ENCODE measurements around the gene SPEF1. TPM values are rescaled to one million over a fixed set of nuclear protein-coding genes. Genes with fewer than 3 reads are reported as not detected.

The SPEF1 gene
- total RNA-seq, 1 experiment from 2014 or later = 0.20 TPM

- DNase-seq (ENCODE audit: extremely low read depth, low read depth) = no peak
These were observed 47.9 kb downstream of the SPEF1 start for GRCh38 chr20:3733119-3733995.

GRCh38 chr20:3732327-3733118 is 48.7 kb downstream of the SPEF1 start, which contains the start of gene HSPA12B:
TSS of gene HSPA12B (plus strand) at chr20:3732685. CDS start at chr20:3738675, 5,990 bp downstream.
- DNase-seq (ENCODE audit: extremely low read depth, low read depth) = no peak

DNA sequence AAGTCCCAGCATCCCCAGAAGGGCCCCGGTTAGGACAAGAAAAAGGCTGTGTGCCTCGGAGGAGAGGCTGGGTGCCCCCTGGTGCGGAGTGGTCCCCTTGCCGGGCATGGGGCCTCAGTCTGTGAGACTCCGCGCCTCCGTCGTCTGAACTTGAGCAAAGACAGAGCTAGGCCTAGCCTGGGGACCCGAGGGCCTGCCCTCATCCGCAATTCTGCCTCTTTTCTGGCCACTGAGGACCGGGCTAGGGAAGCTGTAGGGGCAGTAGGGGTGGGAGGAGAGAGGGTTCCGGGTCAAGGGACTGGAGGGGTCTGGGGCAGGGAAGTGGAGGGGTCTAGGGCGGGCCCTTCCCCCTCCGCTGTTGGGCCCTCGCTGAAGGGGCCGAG is 49.3 kb downstream of the SPEF1 start:
- DNase-seq (ENCODE audit: extremely low read depth, low read depth) = no peak

DNA sequence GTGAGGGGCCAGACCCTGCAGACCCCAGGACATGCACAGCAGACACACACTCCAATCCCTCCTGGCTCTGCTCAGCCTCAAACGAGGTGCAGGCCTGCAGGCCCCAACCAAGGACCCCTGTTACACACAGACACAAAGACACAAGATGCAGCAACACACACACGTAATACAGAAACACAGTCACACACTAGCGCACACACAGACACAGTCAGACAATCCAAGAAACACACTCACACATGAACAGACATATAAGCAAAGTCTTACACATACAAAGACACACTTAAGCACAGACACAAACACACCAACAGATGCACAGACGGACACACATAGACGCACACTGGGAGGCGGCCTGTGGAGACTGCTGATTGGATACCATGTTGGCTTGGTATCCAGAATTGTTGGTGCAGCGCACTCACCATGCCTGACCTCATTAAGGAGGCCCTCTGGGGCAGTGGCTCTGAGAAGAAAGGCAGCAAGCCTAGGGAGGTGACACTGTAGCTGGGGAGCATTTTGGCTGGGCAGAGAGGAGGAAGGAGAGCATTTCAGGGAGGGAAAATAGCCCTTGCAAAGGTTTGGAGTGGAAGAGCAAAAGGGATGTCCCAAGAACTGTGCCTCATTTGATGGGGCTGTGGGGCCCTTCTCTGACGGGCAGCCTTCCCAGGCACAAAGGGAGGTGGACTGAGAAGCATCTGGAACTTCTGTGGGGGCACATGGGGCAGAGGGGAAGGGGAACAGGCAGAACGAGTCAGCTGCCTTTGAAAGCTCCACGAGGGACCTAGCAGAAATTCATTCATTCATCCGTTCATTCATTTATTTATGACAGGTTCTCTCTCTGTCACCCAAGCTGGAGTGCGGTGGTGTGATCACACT is 50.2 kb downstream of the SPEF1 start:
- DNase-seq (ENCODE audit: extremely low read depth, low read depth) = no peak

DNA sequence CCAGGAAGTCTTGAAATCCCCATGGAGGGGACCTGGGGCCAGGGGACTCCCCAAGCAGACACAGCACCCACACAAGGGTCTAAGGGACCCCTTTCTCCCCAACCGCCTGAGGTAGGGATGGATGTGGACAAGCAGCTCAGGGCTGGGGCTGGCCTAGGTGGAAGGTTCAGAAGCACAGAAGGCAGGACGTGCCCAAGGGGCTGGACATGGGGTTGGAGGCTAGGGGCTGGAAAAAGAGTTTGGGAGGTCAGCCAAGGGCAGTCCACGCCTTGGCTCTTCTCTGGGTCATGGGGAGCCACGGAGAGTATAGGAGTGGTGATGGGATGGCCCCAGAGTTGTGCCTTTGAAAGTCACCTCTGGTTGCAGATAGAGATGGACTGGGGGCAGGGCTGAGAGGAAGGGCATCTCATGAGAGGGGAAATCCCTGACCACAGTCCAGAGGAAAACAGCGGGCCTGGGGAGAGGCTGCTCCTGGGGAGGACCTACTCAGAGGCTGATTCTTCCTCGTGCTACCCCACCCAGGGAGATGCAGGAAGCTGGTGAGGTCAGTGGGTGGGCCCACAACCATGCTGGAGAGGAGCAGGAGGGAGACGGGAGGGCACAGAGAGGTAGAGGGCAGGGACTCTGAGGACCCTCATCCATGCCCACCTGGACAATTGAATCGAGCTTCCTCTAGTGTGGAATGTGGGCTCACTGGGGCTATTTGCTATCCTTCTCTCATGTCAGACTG is 51.3 kb downstream of the SPEF1 start:
- DNase-seq (ENCODE audit: extremely low read depth, low read depth) = no peak

- no peak for DNase-seq (ENCODE audit: extremely low read depth, low read depth)
These were observed 51.9 kb downstream of the SPEF1 start for GRCh38 chr20:3729378-3729777.

DNA sequence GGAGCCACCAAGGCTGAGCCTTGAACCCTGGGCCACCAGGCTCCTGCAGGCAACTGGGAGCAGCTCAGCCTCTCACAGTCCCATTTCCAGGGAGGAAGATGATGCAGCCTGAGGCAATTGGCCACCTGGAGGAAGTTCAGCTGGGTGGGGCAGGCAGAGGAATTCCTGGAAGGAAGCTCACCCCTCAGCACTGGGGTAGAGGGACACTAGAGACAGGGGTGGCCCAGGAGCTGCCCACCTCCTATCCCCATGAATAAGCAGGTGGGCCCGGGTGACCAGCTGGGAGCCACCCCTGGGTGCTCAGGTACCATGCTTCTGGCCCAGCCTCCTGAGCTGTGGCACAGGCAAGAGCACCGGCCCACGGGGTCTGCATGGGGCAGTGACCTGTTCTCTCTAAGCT is 52.4 kb downstream of the SPEF1 start:
- no peak for DNase-seq (ENCODE audit: extremely low read depth, low read depth)

- no peak for DNase-seq (ENCODE audit: extremely low read depth, low read depth)
These were observed 52.9 kb downstream of the SPEF1 start for GRCh38 chr20:3728354-3728753.

Other genes with a start within 250 kb of the SPEF1 start
- gene GFRA4, start 118.0 kb downstream of the SPEF1 start, total RNA-seq (2014; rRNA removed; shearing (Covaris generic)) = not detected in 2 replicates
- 0.10 and 0.12 TPM in 2 replicates for gene ADAM33, start 99.4 kb downstream of the SPEF1 start, total RNA-seq (2014; rRNA removed; shearing (Covaris generic))
- not detected in 2 replicates for gene SIGLEC1, start 68.8 kb downstream of the SPEF1 start, total RNA-seq (2014; rRNA removed; shearing (Covaris generic))
- not detected in 2 replicates for gene HSPA12B, start 48.8 kb downstream of the SPEF1 start, total RNA-seq (2014; rRNA removed; shearing (Covaris generic))
- gene ADISSP, start 13.7 kb downstream of the SPEF1 start, total RNA-seq (2014; rRNA removed; shearing (Covaris generic)) = 42.0 and 50.7 TPM in 2 replicates
- 53.1 and 56.2 TPM in 2 replicates for gene CENPB, start 5.3 kb upstream of the SPEF1 start, total RNA-seq (2014; rRNA removed; shearing (Covaris generic))
- 64.3 and 66.7 TPM in 2 replicates for gene CDC25B, start 14.9 kb upstream of the SPEF1 start, total RNA-seq (2014; rRNA removed; shearing (Covaris generic))
- 12.3 and 13.8 TPM in 2 replicates for gene AP5S1, start 39.1 kb upstream of the SPEF1 start, total RNA-seq (2014; rRNA removed; shearing (Covaris generic))
- gene MAVS, start 65.4 kb upstream of the SPEF1 start, total RNA-seq (2014; rRNA removed; shearing (Covaris generic)) = 16.0 and 21.0 TPM in 2 replicates
- gene PANK2, start 107.9 kb upstream of the SPEF1 start, total RNA-seq (2014; rRNA removed; shearing (Covaris generic)) = 34.1 and 36.8 TPM in 2 replicates
- gene RNF24, start 234.1 kb upstream of the SPEF1 start, total RNA-seq (2014; rRNA removed; shearing (Covaris generic)) = 8.5 and 11.3 TPM in 2 replicates

All from NCI-H460 (cell line).